ENCODE data around the gene NAA35. TPM values are rescaled to one million over a fixed set of nuclear protein-coding genes. Genes with fewer than 3 reads are reported as not detected.
"Not testable (repeated sequence)": the region's sequence is repeated elsewhere in the genome, so short reads cannot be mapped to it uniquely, and the experiment has no call there.

Gene NAA35
- total RNA-seq, 1 donor from 2014 or later: 35.7 TPM

DNA sequence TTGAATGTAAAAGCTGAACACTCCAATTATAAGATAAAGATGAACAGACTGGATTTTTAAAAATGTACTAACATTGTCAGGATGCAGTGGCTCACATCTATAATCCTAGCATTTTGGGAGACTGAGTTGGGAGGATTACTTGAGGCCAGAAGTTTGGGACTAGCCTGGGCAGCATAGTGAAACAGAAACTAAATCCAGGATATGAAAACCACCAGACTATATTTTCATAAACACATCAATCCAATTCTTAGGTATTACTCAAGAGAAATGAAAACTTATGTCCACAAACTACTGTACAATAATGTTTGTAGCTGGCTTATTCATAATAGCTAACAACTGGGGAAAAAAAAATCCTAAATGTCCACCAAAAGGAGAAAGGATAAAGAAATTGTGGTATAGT lies 26.8 kb upstream of the NAA35 start:
- Mint-ChIP-seq H3K36me3 (no peaks in the 10 kb centered on the region), H3K4me3 (no peak overlapping the region), H3K27ac (no peak overlapping the region), H3K27me3 (no peaks in the 10 kb centered on the region), H3K9me3 (no peaks in the 10 kb centered on the region), H3K4me1 (ENCODE audit: unreplicated experiment) (peaks cover 11% of the 10 kb centered on the region)
- TF ChIP-seq, protein P1, sequence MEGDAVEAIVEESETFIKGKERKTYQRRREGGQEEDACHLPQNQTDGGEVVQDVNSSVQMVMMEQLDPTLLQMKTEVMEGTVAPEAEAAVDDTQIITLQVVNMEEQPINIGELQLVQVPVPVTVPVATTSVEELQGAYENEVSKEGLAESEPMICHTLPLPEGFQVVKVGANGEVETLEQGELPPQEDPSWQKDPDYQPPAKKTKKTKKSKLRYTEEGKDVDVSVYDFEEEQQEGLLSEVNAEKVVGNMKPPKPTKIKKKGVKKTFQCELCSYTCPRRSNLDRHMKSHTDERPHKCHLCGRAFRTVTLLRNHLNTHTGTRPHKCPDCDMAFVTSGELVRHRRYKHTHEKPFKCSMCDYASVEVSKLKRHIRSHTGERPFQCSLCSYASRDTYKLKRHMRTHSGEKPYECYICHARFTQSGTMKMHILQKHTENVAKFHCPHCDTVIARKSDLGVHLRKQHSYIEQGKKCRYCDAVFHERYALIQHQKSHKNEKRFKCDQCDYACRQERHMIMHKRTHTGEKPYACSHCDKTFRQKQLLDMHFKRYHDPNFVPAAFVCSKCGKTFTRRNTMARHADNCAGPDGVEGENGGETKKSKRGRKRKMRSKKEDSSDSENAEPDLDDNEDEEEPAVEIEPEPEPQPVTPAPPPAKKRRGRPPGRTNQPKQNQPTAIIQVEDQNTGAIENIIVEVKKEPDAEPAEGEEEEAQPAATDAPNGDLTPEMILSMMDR (conservative IDR thresholded peaks at IDR 0.05): no peak
- no peak for DNase-seq (ENCODE audit: extremely low spot score, unreplicated experiment)

DNA sequence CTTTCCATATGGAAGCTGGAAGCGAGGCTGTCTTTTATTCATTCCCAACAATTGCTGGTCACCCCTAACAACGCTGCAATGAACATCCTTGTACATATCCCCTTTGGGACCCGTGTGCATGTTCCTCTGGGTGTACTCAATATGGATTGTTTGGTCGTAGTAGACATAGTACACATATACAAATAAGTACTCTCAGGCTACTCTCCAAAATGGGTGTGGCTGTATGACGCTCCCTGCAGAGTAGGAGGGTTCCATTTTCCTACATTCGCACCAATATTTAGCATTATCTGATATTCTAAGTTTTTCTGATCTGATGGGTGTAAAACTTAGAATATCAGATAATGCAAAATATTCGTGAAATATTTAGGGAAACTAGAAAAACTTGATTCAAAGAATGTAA lies 23.2 kb upstream of the NAA35 start:
- DNase-seq (ENCODE audit: extremely low spot score, unreplicated experiment): no peak
- H3K9me3 Mint-ChIP-seq: no peaks in the 10 kb centered on the region
- peaks cover 3% of the 10 kb centered on the region for H3K4me1 Mint-ChIP-seq (ENCODE audit: unreplicated experiment)
- no peak overlapping the region for H3K4me3 Mint-ChIP-seq
- H3K36me3 Mint-ChIP-seq: no peaks in the 10 kb centered on the region
- no peaks in the 10 kb centered on the region for H3K27me3 Mint-ChIP-seq
- TF ChIP-seq, protein P1 (conservative IDR thresholded peaks at IDR 0.05): no peak
- no peak overlapping the region for H3K27ac Mint-ChIP-seq

DNA sequence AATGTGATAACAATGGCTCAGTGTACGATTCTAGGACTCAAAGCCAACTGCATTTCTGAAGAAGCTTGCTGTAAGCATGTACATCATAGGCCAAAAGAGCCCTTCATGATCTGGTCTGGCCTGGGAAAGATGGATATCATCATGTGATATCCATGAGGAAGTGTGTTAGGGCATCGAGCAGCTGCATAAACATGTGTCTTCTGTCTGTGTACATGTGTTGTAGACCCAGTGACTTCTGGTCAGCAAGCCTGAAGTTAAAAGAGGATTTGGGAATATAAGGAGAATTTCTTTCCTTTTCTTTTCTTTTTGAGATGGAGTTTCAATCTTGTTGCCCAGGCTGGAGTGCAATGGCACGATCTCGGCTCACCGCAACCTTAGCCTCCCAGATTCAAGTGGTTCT lies 15.5 kb upstream of the NAA35 start:
- Mint-ChIP-seq H3K9me3 (no peaks in the 10 kb centered on the region), H3K4me1 (ENCODE audit: unreplicated experiment) (no peaks in the 10 kb centered on the region), H3K27me3 (no peaks in the 10 kb centered on the region), H3K27ac (no peak overlapping the region), H3K36me3 (no peaks in the 10 kb centered on the region), H3K4me3 (no peak overlapping the region)
- TF ChIP-seq, protein P1 (conservative IDR thresholded peaks at IDR 0.05): no peak
- no peak for DNase-seq (ENCODE audit: extremely low spot score, unreplicated experiment)

DNA sequence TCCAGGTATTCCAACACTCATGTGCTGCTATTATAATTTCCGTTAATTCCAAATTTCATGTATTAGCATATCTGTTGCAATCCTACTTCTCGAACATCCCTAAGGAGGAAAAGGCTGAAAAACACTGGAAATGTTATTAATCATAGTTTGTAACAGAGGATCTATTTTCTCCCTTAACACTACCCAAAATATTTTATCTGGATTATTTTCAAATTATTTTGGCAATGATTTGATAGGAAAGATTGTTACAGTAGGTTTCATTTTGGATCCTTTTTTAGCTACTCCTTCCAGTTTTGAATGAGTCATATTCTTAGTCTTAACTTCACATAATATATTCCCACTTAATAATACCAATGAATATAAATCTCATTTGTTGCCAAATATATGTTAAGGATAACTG lies 13.9 kb upstream of the NAA35 start:
- TF ChIP-seq, protein P1 (conservative IDR thresholded peaks at IDR 0.05): no peak
- no peaks in the 10 kb centered on the region for H3K4me1 Mint-ChIP-seq (ENCODE audit: unreplicated experiment)
- DNase-seq (ENCODE audit: extremely low spot score, unreplicated experiment): no peak
- H3K27ac Mint-ChIP-seq: no peak overlapping the region
- H3K9me3 Mint-ChIP-seq: no peaks in the 10 kb centered on the region
- H3K36me3 Mint-ChIP-seq: no peaks in the 10 kb centered on the region
- no peaks in the 10 kb centered on the region for H3K27me3 Mint-ChIP-seq
- H3K4me3 Mint-ChIP-seq: no peak overlapping the region

DNA sequence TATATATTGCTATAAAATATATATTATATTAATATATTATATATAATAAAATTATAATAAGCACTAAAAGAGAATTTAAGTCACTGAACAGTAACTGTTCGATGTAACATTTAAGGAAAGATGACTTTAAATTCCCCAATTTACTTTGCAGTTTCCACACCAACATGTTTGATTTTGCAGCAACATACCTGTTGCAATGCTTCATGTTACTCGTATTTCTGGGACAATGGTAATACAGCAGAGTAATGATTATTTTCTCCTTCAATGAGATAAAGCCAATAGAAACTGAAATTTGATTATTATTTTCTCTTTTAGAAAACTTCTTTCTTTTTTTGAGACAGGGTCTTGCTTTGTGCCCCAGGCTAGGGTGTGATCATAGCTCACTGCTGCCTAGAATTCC lies 9.5 kb upstream of the NAA35 start:
- Mint-ChIP-seq H3K4me1 (ENCODE audit: unreplicated experiment) (no peaks in the 10 kb centered on the region), H3K4me3 (no peak overlapping the region), H3K36me3 (no peaks in the 10 kb centered on the region), H3K9me3 (no peaks in the 10 kb centered on the region), H3K27ac (no peak overlapping the region), H3K27me3 (no peaks in the 10 kb centered on the region)
- TF ChIP-seq, protein P1 (conservative IDR thresholded peaks at IDR 0.05): no peak
- no peak for DNase-seq (ENCODE audit: extremely low spot score, unreplicated experiment)

DNA sequence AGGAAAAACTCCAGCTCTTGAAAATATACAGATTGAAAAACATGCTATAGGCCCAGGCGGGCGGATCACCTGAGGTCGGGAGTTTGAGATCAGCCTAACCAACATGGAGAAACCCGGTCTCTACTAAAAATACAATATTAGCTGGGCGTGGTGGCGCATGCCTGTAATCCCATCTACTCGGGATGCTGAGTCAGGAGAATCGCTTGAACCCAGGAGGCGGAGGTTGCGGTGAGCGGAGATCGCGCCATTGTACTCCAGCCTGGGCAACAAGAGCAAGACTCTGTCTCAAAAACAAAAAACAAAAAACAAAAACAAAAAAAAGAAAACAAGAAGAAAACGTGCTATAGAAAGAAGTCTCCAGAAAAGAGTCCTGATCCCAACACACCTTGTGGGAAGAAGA lies 5.0 kb upstream of the NAA35 start:
- H3K27me3 Mint-ChIP-seq; DNase-seq (ENCODE audit: extremely low spot score, unreplicated experiment); H3K36me3 Mint-ChIP-seq; H3K4me1 Mint-ChIP-seq (ENCODE audit: unreplicated experiment); H3K27ac Mint-ChIP-seq; H3K9me3 Mint-ChIP-seq; H3K4me3 Mint-ChIP-seq: not testable (repeated sequence)

Measured in type B pancreatic cell (in vitro differentiated cells).